Naive thymus-derived CD4-positive, alpha-beta T cell (primary cell): ENCODE measurements around the gene MAD2L1BP. TPM values are rescaled to one million over a fixed set of nuclear protein-coding genes. Genes with fewer than 3 reads are reported as not detected.

Experiments
- ATAC-seq: fragments of 150-1000 bp; cut with Tn5 transposase; 2 replicates; pipeline ENCODE4 v1.10.0; 2021; ENCODE audit warnings: mild to moderate bottlenecking, moderate library complexity
- CTCF ChIA-PET: fragments of 350-600 bp; sonication (Branson Sonifier 250); formaldehyde crosslinking; loops from one replicate; lab custom pipeline; 2021; ENCODE audit warnings: antibody characterized with exemption; lab: Charles Lee
- POLR2A ChIA-PET: fragments of 350-600 bp; sonication (Branson Sonifier 250); formaldehyde crosslinking; loops from one replicate; lab custom pipeline; 2021; ENCODE audit warnings: antibody characterized with exemption, inconsistent platforms; lab: Charles Lee
- DNase-seq, 9 donors: peaks; one replicate each; pipeline versions ENCODE4 v3.0.0 to v3.0.0-alpha.2; 2020 to 2022; ENCODE audit warnings: mixed read lengths in 1 of 9
- H3K27ac ChIP-seq: one replicate; pipeline ENCODE4 v1.7.0; 2013; ENCODE audit warnings: mild to moderate bottlenecking, low read depth, low read length, moderate library complexity
- H3K27me3 ChIP-seq, 2 donors: one replicate each; pipeline ENCODE4 v1.7.0; 2013; ENCODE audit warnings: low read length in 2 of 2, mild to moderate bottlenecking in 2 of 2, moderate library complexity in 2 of 2; ENCODE audit not compliant: control insufficient read depth in 2 of 2, insufficient read depth in 2 of 2
- H3K36me3 ChIP-seq, 3 experiments: 1 replicate in 2 of 3; 2 replicates in 1 of 3; pipeline ENCODE4 v1.7.0; 2013; ENCODE audit warnings: low read length in 3 of 3, mild to moderate bottlenecking in 3 of 3, moderate library complexity in 1 of 3; ENCODE audit not compliant: insufficient read depth in 3 of 3, control insufficient read depth in 2 of 3
- H3K4me1 ChIP-seq, 2 donors: one replicate each; pipeline ENCODE4 v1.7.0; 2013; ENCODE audit warnings: low read length in 2 of 2, mild to moderate bottlenecking in 2 of 2, moderate library complexity in 1 of 2; ENCODE audit not compliant: control insufficient read depth in 2 of 2, insufficient read depth in 2 of 2
- H3K4me3 ChIP-seq: 2 replicates; pipeline ENCODE4 v1.7.0; 2013; ENCODE audit warnings: mild to moderate bottlenecking, low read length
- H3K9me3 ChIP-seq, 3 experiments: 1 replicate in 2 of 3; 2 replicates in 1 of 3; pipeline ENCODE4 v1.7.0; 2013; ENCODE audit warnings: low read length in 3 of 3; ENCODE audit not compliant: control insufficient read depth in 2 of 3
- H3K27ac Mint-ChIP-seq, 9 donors: one replicate each; pipeline ENCODE4 v1.8.0; 2020 to 2022; ENCODE audit warnings: mixed read lengths in 9 of 9, mild to moderate bottlenecking in 8 of 9, moderate library complexity in 5 of 9, inconsistent platforms in 2 of 9
- H3K27me3 Mint-ChIP-seq, 5 donors: one replicate each; pipeline ENCODE4 v1.8.0; 2021 to 2022; ENCODE audit warnings: mixed read lengths in 5 of 5, mild to moderate bottlenecking in 1 of 5
- H3K36me3 Mint-ChIP-seq, 5 donors: one replicate each; pipeline ENCODE4 v1.8.0; 2020 to 2022; ENCODE audit warnings: mixed read lengths in 5 of 5, mild to moderate bottlenecking in 3 of 5, inconsistent platforms in 1 of 5
- H3K4me1 Mint-ChIP-seq, 7 donors: one replicate each; pipeline ENCODE4 v1.8.0; 2020 to 2022; ENCODE audit warnings: mixed read lengths in 7 of 7, mild to moderate bottlenecking in 3 of 7, inconsistent platforms in 1 of 7
- H3K4me3 Mint-ChIP-seq, 10 donors: one replicate each; pipeline ENCODE4 v1.8.0; 2020 to 2022; ENCODE audit warnings: mild to moderate bottlenecking in 10 of 10, mixed read lengths in 10 of 10, moderate library complexity in 6 of 10, inconsistent platforms in 2 of 10
- H3K9me3 Mint-ChIP-seq, 11 donors: one replicate each; pipeline ENCODE4 v1.8.0; 2020 to 2022; ENCODE audit warnings: mixed read lengths in 11 of 11, mild to moderate bottlenecking in 4 of 11, inconsistent platforms in 1 of 11, moderate library complexity in 1 of 11
- intact Hi-C, 2 donors: fragments of 100-400 bp; cut with micrococcal nuclease; formaldehyde crosslinking; loops; one replicate each; pipeline ENCODE4 v1.15.1; 2023
- polyA plus RNA-seq, 2 donors: library from polyadenylated mRNA; unstranded; fragments of 300-500 nt; fragmentation: Illumina TruSeq; gene quantifications; one replicate each; pipeline ENCODE4 v1.2.3, GENCODE V29; 2021
- total RNA-seq, 6 experiments: library from RNA in 5 of 6; stranded (reverse) in 5 of 6; gene quantifications; 1 replicate in 5 of 6; 2 replicates in 1 of 6; pipeline ENCODE4 v1.2.3 and lab custom pipeline; 2021 to 2026

The MAD2L1BP gene
- total and polyA plus RNA-seq, 7 experiments from 2014 or later, result 14.9 to 44.5 (median 28.0) TPM

DNA sequence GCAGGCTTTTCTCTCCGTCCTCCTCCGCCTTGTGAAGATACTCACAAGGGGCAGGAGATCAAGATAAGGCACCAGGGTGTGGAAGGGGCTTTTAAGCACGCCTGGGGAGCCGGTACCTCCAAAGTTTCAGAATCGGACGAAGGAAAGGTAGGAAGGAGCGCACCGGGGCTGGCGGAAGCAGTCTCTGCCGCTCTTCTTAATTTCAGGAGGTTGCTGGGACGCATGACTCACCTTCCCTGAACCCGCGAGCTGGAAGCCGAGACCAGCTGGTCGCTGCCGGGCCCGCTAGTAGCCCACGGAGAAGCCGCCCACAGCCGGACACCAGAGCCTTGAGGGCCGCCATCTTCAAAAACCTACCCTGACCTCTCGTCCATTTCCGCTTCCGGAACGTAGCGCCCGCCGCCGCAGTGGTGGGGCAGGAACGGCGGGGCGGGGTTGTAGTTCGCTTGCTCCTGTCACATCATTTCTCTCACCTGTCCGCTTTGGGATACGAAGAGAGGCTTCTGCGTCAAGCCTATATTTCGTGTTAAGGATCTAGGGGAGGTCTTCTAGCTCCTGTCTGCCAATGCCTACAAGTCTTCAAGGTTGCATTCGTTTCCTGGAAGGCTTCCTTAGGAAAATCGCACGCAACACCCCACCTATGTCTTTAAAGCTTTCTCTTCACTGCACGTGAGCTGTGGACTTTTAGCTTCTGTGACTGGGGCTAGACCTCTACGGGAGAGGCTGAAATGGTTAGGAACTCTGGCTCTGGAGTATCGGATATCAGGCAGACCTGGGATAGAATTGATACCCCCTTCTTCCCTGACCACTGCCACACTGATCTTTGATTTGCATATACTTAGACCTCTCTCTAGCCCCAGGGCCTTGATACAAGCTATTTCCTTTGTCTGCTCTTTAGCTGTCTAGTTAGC is 52.1 kb downstream of the MAD2L1BP start, which contains the start of gene MRPS18A:
TSS of gene MRPS18A (minus strand) at position 355 of the 911 bp plus-strand sequence. CDS start at position 343, 12 bp downstream.
- DNase-seq (peak; percentile 53 to 82 (median 72)), ATAC-seq (peak; percentile 97)
- peaks cover 28 to 55% (median 52%) of the 10 kb centered on the region in 7 donors for H3K4me1 Mint-ChIP-seq
- H3K4me3 Mint-ChIP-seq, result peak within 1 kb of the TSS; percentile 94 to 99 (median 97)
- peaks cover 0 to 2% (median 0%) of the 10 kb centered on the region in 11 donors for H3K9me3 Mint-ChIP-seq
- Histone ChIP-seq H3K4me1 (peaks cover 10 to 22% of the 10 kb centered on the region in 2 donors), H3K4me3 (peak within 1 kb of the TSS; percentile 98), H3K27me3 (no peaks in the 10 kb centered on the region), H3K36me3 (peaks cover 0 to 18% (median 0%) of the 10 kb centered on the region in 3 experiments), H3K27ac (peak within 1 kb of the TSS; percentile 81), H3K9me3 (no peaks in the 10 kb centered on the region)
- ChIA-PET CTCF (interaction anchor here (0.6 to 2.1 kb wide), 4 partner anchors 19 to 387 kb away, joined by 3 to 10 read pairs (median 3); no protein-coding TSS in a partner anchor), POLR2A (interaction anchor here (1.1 kb wide), 1 partner anchor 58 kb away, joined by 3 read pairs; the partner anchor contains the start of gene GTPBP2)
- intact Hi-C loops, result loop anchor here (1.0 to 5.0 kb wide), 4 partner anchors 17 to 170 kb away; partner anchors contain the start of genes GTPBP2 (in 2 of the 2), POLR1C (in 1 of the 2) and YIPF3 (in 1 of the 2)
- H3K27me3 Mint-ChIP-seq, result peaks cover 0 to 3% (median 0%) of the 10 kb centered on the region in 5 donors
- peaks cover 0 to 7% (median 0%) of the 10 kb centered on the region in 5 donors for H3K36me3 Mint-ChIP-seq
- peak within 1 kb of the TSS; percentile 87 to 96 (median 94) for H3K27ac Mint-ChIP-seq

GRCh38 chr6:43689421-43689820 is 53.8 kb downstream of the MAD2L1BP start:
- Histone ChIP-seq H3K9me3 (no peaks in the 10 kb centered on the region), H3K36me3 (peaks cover 0 to 5% (median 0%) of the 10 kb centered on the region in 3 experiments), H3K27me3 (no peaks in the 10 kb centered on the region), H3K4me1 (peaks cover 10 to 18% of the 10 kb centered on the region in 2 donors), H3K27ac (no peak overlapping the region), H3K4me3 (no peak overlapping the region)
- CTCF ChIA-PET, result interaction anchor here (2.1 kb wide), 1 partner anchor 21 kb away, joined by 10 read pairs; no protein-coding TSS in a partner anchor
- Mint-ChIP-seq H3K27me3 (peaks cover 0 to 9% (median under 1%) of the 10 kb centered on the region in 5 donors), H3K9me3 (peaks cover 0 to 2% (median 0%) of the 10 kb centered on the region in 11 donors), H3K4me1 (peaks cover 16 to 39% (median 34%) of the 10 kb centered on the region in 7 donors), H3K4me3 (peak overlapping the region in 2 of 10 donors; percentile 2 to 62), H3K27ac (no peak overlapping the region), H3K36me3 (peaks cover 0 to 6% (median 0%) of the 10 kb centered on the region in 5 donors)
- POLR2A ChIA-PET, result interaction anchor here (0.6 kb wide), 1 partner anchor 624 kb away, joined by 3 read pairs; the partner anchor contains the start of gene AARS2
- ATAC-seq (no peak), DNase-seq (no peak)
- intact Hi-C loops, result loop anchor here in 1 of 2 donors (5.0 kb wide), 1 partner anchor 172 kb away; the partner anchor contains the start of genes POLR1C and YIPF3

Other genes starting within 250 kb of the MAD2L1BP start
- 10 to 100 TPM; 56.2 to 74.6 (median 60.4) TPM for gene ABCC10, start 208.3 kb upstream of the MAD2L1BP start, total RNA-seq
- gene ABCC10, start 208.3 kb upstream of the MAD2L1BP start, polyA plus RNA-seq, result 10 to 100 TPM in 1 of 2 donors, 1 to 10 TPM in 1; 9.8 to 18.6 TPM
- gene DLK2, start 180.3 kb upstream of the MAD2L1BP start, total RNA-seq, result 1 to 10 TPM in 1 of 5 experiments, under 1 TPM in 4; 0.30 to 1.6 (median 0.53) TPM
- 1 to 10 TPM in 1 of 2 donors, under 1 TPM in 1; 0.74 to 1.0 TPM for gene DLK2, start 180.3 kb upstream of the MAD2L1BP start, polyA plus RNA-seq
- gene TJAP1, start 158.3 kb upstream of the MAD2L1BP start, total RNA-seq, result 10 to 100 TPM; 29.2 to 55.2 (median 33.5) TPM
- gene TJAP1, start 158.3 kb upstream of the MAD2L1BP start, polyA plus RNA-seq, result 10 to 100 TPM in 1 of 2 donors, 1 to 10 TPM in 1; 8.2 to 10.9 TPM
- under 1 TPM; 0.22 to 0.84 (median 0.46) TPM for gene LRRC73, start 125.5 kb upstream of the MAD2L1BP start, total RNA-seq
- gene LRRC73, start 125.5 kb upstream of the MAD2L1BP start, polyA plus RNA-seq, result not detected
- 10 to 100 TPM; 54.4 to 75.9 (median 67.3) TPM for gene YIPF3, start 118.9 kb upstream of the MAD2L1BP start, total RNA-seq
- gene YIPF3, start 118.9 kb upstream of the MAD2L1BP start, polyA plus RNA-seq, result 10 to 100 TPM; 68.3 to 74.5 TPM
- 10 to 100 TPM; 36.3 to 61.1 (median 40.9) TPM for gene POLR1C, start 118.8 kb upstream of the MAD2L1BP start, total RNA-seq
- 10 to 100 TPM; 13.1 to 29.2 TPM for gene POLR1C, start 118.8 kb upstream of the MAD2L1BP start, polyA plus RNA-seq
- gene XPO5, start 59.8 kb upstream of the MAD2L1BP start, total RNA-seq, result 100 to 1,000 TPM in 1 of 5 experiments, 10 to 100 TPM in 4; 35.0 to 107 (median 41.9) TPM
- gene XPO5, start 59.8 kb upstream of the MAD2L1BP start, polyA plus RNA-seq, result 10 to 100 TPM in 1 of 2 donors, 1 to 10 TPM in 1; 9.3 to 10.2 TPM
- gene POLH, start 59.7 kb upstream of the MAD2L1BP start, total RNA-seq, result 10 to 100 TPM in 4 of 5 experiments, 1 to 10 TPM in 1; 9.1 to 65.6 (median 19.3) TPM
- 10 to 100 TPM in 1 of 2 donors, 1 to 10 TPM in 1; 7.4 to 16.8 TPM for gene POLH, start 59.7 kb upstream of the MAD2L1BP start, polyA plus RNA-seq
- gene GTPBP2, start 6.6 kb upstream of the MAD2L1BP start, total RNA-seq, result 10 to 100 TPM; 55.0 to 94.7 (median 72.0) TPM
- gene GTPBP2, start 6.6 kb upstream of the MAD2L1BP start, polyA plus RNA-seq, result 1 to 10 TPM; 3.2 TPM
- not detected for gene RSPH9, start 9.2 kb downstream of the MAD2L1BP start, total RNA-seq
- gene RSPH9, start 9.2 kb downstream of the MAD2L1BP start, polyA plus RNA-seq, result 1 to 10 TPM in 1 of 2 donors, under 1 TPM in 1; 0.96 to 1.1 TPM
- gene MRPS18A, start 52.0 kb downstream of the MAD2L1BP start, total RNA-seq, result 10 to 100 TPM; 20.9 to 39.2 (median 28.7) TPM
- 10 to 100 TPM; 59.7 to 68.4 TPM for gene MRPS18A, start 52.0 kb downstream of the MAD2L1BP start, polyA plus RNA-seq
- 10 to 100 TPM in 3 of 5 experiments, under 1 TPM in 2; 0.60 to 72.1 (median 19.4) TPM for gene VEGFA, start 134.4 kb downstream of the MAD2L1BP start, total RNA-seq
- gene VEGFA, start 134.4 kb downstream of the MAD2L1BP start, polyA plus RNA-seq, result under 1 TPM in 1 of 2 donors, not detected in 1; 0.26 TPM